ENCODE data around the gene FAM131A.

FAM131A gene

DNA sequence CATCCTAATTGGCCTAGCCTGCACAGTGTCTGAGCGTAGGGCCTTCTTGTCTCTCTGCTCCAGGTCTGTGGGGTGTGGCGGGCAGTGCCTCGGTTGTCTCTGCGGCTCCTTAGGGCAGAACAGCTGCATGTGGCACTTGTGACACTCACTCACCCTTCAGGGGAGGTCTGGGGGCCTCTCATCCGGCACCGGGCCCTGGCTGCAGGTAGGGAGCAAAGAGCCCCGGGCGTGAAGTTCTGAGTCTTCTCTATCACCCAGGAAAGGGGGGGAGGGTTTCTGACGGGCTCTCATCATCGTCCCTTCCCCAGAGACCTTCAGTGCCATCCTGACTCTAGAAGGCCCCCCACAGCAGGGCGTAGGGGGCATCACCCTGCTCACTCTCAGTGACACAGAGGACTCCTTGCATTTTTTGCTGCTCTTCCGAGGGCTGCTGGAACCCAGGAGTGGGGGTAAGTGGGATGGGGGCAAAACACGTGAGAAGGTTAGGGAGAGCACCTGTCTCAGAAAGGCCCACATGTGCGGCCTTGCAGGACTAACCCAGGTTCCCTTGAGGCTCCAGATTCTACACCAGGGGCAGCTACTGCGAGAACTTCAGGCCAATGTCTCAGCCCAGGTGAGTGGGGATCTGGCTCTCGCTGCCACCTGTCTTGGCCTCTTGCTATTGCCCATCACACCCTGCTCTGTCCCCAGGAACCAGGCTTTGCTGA is 45.1 kb downstream of the FAM131A start:
- peaks cover 17% of the 10 kb centered on the region for H3K4me1 ChIP-seq (ENCODE audit: control insufficient read depth, low read depth, low read length)
- H3K9me3 ChIP-seq (ENCODE audit: control insufficient read depth, low read depth, low read length): no peaks in the 10 kb centered on the region
- peaks cover 49% of the 10 kb centered on the region for H3K27me3 ChIP-seq (ENCODE audit: control insufficient read depth, insufficient read depth, low read length)
- no peak overlapping the region for H3K27ac ChIP-seq (ENCODE audit: low read length)
- no peak overlapping the region for H3K9ac ChIP-seq (ENCODE audit: low read length)
- no peaks in the 10 kb centered on the region for H3K36me3 ChIP-seq (ENCODE audit: control insufficient read depth, low read depth, low read length)
- H3K4me3 ChIP-seq (ENCODE audit: low read length): no peak overlapping the region

DNA sequence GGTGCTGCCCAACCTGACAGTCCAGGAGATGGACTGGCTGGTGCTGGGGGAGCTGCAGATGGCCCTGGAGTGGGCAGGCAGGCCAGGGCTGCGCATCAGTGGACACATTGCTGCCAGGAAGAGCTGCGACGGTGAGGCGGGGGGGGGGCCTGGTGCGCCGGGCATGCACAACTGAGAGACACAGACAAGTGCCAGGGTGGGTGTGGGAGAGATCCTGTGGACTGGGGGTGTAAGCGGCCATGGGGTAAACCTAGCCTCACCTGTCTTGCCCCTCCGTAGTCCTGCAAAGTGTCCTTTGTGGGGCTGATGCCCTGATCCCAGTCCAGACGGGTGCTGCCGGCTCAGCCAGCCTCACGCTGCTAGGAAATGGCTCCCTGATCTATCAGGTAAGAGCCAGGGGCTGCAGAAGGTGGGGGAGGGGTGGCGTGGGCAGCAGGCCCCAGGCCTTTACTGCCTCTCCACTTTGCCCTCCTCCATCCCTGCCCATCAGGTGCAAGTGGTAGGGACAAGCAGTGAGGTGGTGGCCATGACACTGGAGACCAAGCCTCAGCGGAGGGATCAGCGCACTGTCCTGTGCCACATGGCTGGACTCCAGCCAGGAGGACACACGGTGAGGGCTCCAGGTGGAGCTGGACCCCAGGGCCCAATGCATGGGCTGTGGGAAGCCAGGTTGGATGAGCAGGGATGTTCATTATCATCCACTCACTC is 45.8 kb downstream of the FAM131A start:
- no peak overlapping the region for H3K9ac ChIP-seq (ENCODE audit: low read length)
- H3K27me3 ChIP-seq (ENCODE audit: control insufficient read depth, insufficient read depth, low read length): peaks cover 42% of the 10 kb centered on the region
- no peak overlapping the region for H3K27ac ChIP-seq (ENCODE audit: low read length)
- no peak overlapping the region for H3K4me3 ChIP-seq (ENCODE audit: low read length)
- peaks cover 10% of the 10 kb centered on the region for H3K4me1 ChIP-seq (ENCODE audit: control insufficient read depth, low read depth, low read length)
- no peaks in the 10 kb centered on the region for H3K9me3 ChIP-seq (ENCODE audit: control insufficient read depth, low read depth, low read length)
- no peaks in the 10 kb centered on the region for H3K36me3 ChIP-seq (ENCODE audit: control insufficient read depth, low read depth, low read length)

DNA sequence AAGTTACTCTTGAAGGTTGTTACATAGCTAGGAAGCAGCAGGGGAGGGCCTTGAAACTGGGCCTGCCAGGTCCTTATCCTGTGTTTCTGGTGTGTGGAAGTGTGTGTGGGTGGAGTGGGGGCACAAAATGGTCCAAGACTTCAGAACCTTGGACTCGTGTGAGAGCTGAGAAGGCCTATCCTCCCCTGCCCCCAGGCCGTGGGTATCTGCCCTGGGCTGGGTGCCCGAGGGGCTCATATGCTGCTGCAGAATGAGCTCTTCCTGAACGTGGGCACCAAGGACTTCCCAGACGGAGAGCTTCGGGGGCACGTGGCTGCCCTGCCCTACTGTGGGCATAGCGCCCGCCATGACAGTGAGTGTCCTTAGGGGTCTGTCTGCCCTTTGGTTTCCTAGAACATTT is 46.9 kb downstream of the FAM131A start:
- Histone ChIP-seq H3K27ac (ENCODE audit: low read length) (no peak overlapping the region), H3K36me3 (ENCODE audit: control insufficient read depth, low read depth, low read length) (no peaks in the 10 kb centered on the region), H3K4me1 (ENCODE audit: control insufficient read depth, low read depth, low read length) (no peaks in the 10 kb centered on the region), H3K27me3 (ENCODE audit: control insufficient read depth, insufficient read depth, low read length) (peaks cover 31% of the 10 kb centered on the region), H3K9me3 (ENCODE audit: control insufficient read depth, low read depth, low read length) (no peaks in the 10 kb centered on the region), H3K4me3 (ENCODE audit: low read length) (no peak overlapping the region), H3K9ac (ENCODE audit: low read length) (no peak overlapping the region)

DNA sequence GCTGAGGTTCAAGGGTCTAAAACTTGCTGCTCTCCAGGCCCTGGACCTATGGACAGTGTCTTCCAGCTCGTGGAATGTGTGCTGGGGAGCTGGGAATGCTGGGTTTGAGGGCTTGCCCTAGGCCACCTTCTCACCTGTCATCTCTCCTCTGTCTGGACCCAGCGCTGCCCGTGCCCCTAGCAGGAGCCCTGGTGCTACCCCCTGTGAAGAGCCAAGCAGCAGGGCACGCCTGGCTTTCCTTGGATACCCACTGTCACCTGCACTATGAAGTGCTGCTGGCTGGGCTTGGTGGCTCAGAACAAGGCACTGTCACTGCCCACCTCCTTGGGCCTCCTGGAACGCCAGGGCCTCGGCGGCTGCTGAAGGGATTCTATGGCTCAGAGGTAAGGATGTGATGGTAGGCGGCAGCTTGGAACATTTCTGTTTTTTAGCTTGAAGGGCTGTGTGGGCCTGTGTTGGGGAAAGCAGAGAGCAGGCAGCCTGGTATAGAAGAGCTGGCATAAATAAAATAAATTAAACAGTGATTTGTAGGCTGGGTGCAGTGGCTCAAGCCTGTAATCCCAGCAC is 47.5 kb downstream of the FAM131A start:
- H3K9ac ChIP-seq (ENCODE audit: low read length): no peak overlapping the region

DNA sequence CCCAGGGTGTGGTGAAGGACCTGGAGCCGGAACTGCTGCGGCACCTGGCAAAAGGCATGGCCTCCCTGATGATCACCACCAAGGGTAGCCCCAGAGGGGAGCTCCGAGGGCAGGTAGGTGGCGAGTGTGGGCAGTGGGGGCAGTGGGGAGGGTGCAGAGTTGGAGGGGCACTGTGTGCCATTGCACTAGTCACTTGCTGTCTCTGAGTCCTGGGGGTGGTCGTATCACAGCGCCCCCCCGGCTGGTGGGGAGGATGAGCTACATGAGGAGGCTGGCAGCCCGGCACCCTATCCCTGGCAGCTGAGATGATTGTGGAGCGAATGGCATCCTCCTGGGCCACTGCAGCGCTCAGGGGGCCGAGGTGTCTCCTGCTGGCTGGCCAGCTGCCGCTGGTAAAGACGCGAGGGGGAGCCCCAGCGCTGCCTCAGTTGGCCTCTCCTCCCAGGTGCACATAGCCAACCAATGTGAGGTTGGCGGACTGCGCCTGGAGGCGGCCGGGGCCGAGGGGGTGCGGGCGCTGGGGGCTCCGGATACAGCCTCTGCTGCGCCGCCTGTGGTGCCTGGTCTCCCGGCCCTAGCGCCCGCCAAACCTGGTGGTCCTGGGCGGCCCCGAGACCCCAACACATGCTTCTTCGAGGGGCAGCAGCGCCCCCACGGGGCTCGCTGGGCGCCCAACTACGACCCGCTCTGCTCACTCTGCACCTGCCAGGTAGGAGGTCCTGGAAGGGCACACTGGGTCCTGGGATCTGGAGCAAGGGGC is 48.8 kb downstream of the FAM131A start:
- no peaks in the 10 kb centered on the region for H3K36me3 ChIP-seq (ENCODE audit: control insufficient read depth, low read depth, low read length)
- no peak overlapping the region for H3K4me3 ChIP-seq (ENCODE audit: low read length)
- no peaks in the 10 kb centered on the region for H3K9me3 ChIP-seq (ENCODE audit: control insufficient read depth, low read depth, low read length)
- no peaks in the 10 kb centered on the region for H3K4me1 ChIP-seq (ENCODE audit: control insufficient read depth, low read depth, low read length)
- H3K9ac ChIP-seq (ENCODE audit: low read length): no peak overlapping the region
- no peak overlapping the region for H3K27ac ChIP-seq (ENCODE audit: low read length)
- H3K27me3 ChIP-seq (ENCODE audit: control insufficient read depth, insufficient read depth, low read length): peaks cover 20% of the 10 kb centered on the region

More for the DNA sequence above, 47.5 kb downstream of the FAM131A start:
- Histone ChIP-seq H3K4me1 (ENCODE audit: control insufficient read depth, low read depth, low read length) (no peaks in the 10 kb centered on the region), H3K4me3 (ENCODE audit: low read length) (no peak overlapping the region), H3K27ac (ENCODE audit: low read length) (no peak overlapping the region), H3K27me3 (ENCODE audit: control insufficient read depth, insufficient read depth, low read length) (peaks cover 29% of the 10 kb centered on the region), H3K9me3 (ENCODE audit: control insufficient read depth, low read depth, low read length) (no peaks in the 10 kb centered on the region), H3K36me3 (ENCODE audit: control insufficient read depth, low read depth, low read length) (no peaks in the 10 kb centered on the region)

DNA sequence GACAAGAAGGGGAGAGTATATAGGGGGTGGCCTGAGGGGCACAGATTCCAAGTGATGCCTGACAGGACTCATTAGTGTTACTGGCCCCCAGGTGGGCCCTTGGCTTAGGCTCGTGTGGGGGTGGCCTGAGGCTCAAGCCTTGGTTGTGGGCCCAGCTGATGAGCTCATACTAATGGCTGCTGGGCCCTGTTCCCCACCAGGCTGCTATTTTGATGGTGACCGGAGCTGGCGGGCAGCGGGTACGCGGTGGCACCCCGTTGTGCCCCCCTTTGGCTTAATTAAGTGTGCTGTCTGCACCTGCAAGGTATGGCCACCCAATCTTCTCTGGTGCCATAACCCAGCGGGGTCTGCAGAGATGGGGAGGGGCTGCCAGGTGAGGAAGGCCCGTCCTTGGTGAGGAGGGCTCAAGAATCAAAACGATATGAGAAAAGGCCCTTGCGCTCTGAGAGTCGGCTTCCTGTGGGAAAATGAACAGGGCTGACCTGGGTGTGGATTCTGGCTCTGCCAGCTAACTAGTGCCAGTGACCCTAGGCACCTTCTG is 49.8 kb downstream of the FAM131A start:
- H3K27me3 ChIP-seq (ENCODE audit: control insufficient read depth, insufficient read depth, low read length): peaks cover 10% of the 10 kb centered on the region
- H3K36me3 ChIP-seq (ENCODE audit: control insufficient read depth, low read depth, low read length): no peaks in the 10 kb centered on the region
- no peak overlapping the region for H3K9ac ChIP-seq (ENCODE audit: low read length)
- H3K4me3 ChIP-seq (ENCODE audit: low read length): no peak overlapping the region
- H3K4me1 ChIP-seq (ENCODE audit: control insufficient read depth, low read depth, low read length): no peaks in the 10 kb centered on the region
- no peak overlapping the region for H3K27ac ChIP-seq (ENCODE audit: low read length)
- H3K9me3 ChIP-seq (ENCODE audit: control insufficient read depth, low read depth, low read length): no peaks in the 10 kb centered on the region

DNA sequence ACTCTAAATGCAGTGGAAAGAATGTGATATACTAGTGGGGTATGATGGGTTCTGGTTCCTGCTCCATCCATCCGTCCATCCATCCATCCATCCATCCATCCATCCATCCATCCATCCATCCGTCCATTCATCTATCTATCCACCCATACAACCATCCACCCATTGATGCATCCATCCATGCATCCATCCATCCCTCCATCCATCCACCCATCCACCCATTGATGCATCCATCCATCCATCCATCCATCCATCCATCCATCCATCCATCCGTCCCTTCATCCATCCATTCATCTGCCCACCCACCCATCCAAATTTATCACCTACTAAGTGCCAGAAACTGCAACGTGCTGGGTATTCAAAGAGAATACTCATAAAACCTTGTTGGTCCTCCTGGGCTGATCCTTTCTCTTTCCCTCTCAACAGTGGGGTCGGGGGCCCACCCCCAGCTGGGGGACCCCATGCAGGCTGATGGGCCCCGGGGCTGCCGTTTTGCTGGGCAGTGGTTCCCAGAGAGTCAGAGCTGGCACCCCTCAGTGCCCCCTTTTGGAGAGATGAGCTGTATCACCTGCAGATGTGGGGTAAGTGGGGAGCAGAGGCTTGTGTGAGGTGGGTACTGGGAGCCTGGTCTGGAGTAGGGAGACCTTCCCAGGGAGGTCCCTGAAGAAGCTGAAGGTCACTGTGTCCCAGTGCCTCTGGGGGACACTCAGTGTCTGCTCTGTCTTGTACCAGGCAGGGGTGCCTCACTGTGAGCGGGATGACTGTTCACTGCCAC is 51.0 kb downstream of the FAM131A start:
- H3K36me3 ChIP-seq (ENCODE audit: control insufficient read depth, low read depth, low read length): no peaks in the 10 kb centered on the region
- no peaks in the 10 kb centered on the region for H3K4me1 ChIP-seq (ENCODE audit: control insufficient read depth, low read depth, low read length)
- no peak overlapping the region for H3K9ac ChIP-seq (ENCODE audit: low read length)
- no peaks in the 10 kb centered on the region for H3K27me3 ChIP-seq (ENCODE audit: control insufficient read depth, insufficient read depth, low read length)
- no peak overlapping the region for H3K27ac ChIP-seq (ENCODE audit: low read length)
- H3K4me3 ChIP-seq (ENCODE audit: low read length): no peak overlapping the region
- H3K9me3 ChIP-seq (ENCODE audit: control insufficient read depth, low read depth, low read length): no peaks in the 10 kb centered on the region

DNA sequence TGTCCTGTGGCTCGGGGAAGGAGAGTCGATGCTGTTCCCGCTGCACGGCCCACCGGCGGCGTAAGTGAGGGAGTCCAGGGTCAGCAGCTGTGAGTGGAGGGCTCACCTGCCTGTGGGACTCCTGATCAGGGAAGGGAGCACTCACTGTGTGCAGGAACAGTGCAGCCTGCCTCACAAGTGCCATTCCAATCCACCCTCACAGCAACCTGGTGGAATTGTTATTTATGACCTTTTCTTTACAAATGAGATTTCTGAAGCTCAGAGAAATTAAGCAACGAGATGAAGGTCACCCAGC is 51.5 kb downstream of the FAM131A start:
- Histone ChIP-seq H3K9me3 (ENCODE audit: control insufficient read depth, low read depth, low read length) (no peaks in the 10 kb centered on the region), H3K27ac (ENCODE audit: low read length) (no peak overlapping the region), H3K27me3 (ENCODE audit: control insufficient read depth, insufficient read depth, low read length) (no peaks in the 10 kb centered on the region), H3K36me3 (ENCODE audit: control insufficient read depth, low read depth, low read length) (no peaks in the 10 kb centered on the region), H3K4me3 (ENCODE audit: low read length) (no peak overlapping the region), H3K4me1 (ENCODE audit: control insufficient read depth, low read depth, low read length) (no peaks in the 10 kb centered on the region), H3K9ac (ENCODE audit: low read length) (no peak overlapping the region)

DNA sequence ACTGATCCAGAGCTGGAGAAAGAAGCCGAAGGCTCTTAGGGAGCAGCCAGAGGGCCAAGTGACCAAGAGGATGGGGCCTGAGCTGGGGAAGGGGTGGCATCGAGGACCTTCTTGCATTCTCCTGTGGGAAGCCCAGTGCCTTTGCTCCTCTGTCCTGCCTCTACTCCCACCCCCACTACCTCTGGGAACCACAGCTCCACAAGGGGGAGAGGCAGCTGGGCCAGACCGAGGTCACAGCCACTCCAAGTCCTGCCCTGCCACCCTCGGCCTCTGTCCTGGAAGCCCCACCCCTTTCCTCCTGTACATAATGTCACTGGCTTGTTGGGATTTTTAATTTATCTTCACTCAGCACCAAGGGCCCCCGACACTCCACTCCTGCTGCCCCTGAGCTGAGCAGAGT is 52.0 kb downstream of the FAM131A start:
- Histone ChIP-seq H3K4me3 (ENCODE audit: low read length) (no peak overlapping the region), H3K36me3 (ENCODE audit: control insufficient read depth, low read depth, low read length) (no peaks in the 10 kb centered on the region), H3K27ac (ENCODE audit: low read length) (no peak overlapping the region), H3K27me3 (ENCODE audit: control insufficient read depth, insufficient read depth, low read length) (no peaks in the 10 kb centered on the region), H3K9ac (ENCODE audit: low read length) (no peak overlapping the region), H3K4me1 (ENCODE audit: control insufficient read depth, low read depth, low read length) (no peaks in the 10 kb centered on the region), H3K9me3 (ENCODE audit: control insufficient read depth, low read depth, low read length) (no peaks in the 10 kb centered on the region)

DNA sequence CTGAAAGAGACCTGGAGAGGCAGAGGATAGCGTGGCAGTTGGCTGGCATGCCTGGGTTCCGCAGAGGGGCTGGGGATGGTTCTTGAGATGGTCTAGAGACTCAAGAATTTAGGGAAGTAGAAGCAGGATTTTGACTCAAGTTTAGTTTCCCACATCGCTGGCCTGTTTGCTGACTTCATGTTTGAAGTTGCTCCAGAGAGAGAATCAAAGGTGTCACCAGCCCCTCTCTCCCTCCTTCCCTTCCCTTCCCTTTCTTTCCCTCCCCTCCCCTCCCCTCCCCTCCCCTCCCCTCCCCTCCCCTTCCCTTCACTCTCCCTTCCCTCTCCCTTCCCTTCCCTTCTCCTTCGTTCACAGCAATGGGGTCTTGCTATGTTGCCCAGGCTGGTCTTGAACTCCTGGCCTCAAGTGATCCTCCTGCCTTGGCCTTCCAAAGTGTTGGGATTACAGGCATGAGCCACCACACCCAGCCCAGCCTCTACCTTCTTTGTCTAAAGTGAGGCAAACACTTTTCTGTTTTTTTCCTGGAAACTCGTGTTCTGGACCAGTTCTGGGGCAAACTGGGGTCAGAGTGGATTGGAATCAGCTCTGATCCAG is 52.6 kb downstream of the FAM131A start:
- no peaks in the 10 kb centered on the region for H3K9me3 ChIP-seq (ENCODE audit: control insufficient read depth, low read depth, low read length)
- no peak overlapping the region for H3K27ac ChIP-seq (ENCODE audit: low read length)
- H3K4me3 ChIP-seq (ENCODE audit: low read length): no peak overlapping the region
- H3K36me3 ChIP-seq (ENCODE audit: control insufficient read depth, low read depth, low read length): no peaks in the 10 kb centered on the region
- no peaks in the 10 kb centered on the region for H3K4me1 ChIP-seq (ENCODE audit: control insufficient read depth, low read depth, low read length)
- H3K27me3 ChIP-seq (ENCODE audit: control insufficient read depth, insufficient read depth, low read length): no peaks in the 10 kb centered on the region
- no peak overlapping the region for H3K9ac ChIP-seq (ENCODE audit: low read length)

Data from iPS-18a (cell line).